HEK293 (cell line): ENCODE measurements around the gene AATK.
A peak's percentile ranks its signal among the peaks of the same experiment; 100 is the strongest.

ENCODE experiments used
- GLIS2 ChIP-seq: fragments of 450-650 bp; formaldehyde crosslinking; IDR thresholded peaks from 2 replicates; pipeline ENCODE4 v1.5.1; 2016; ENCODE audit warnings: missing biosample characterization, missing genetic modification characterization
- MEIS1 ChIP-seq: sonication (generic); formaldehyde crosslinking; IDR thresholded peaks from 2 replicates; pipeline ENCODE4 v1.8.1; 2022; ENCODE audit warnings: missing genetic modification reagents, mild to moderate bottlenecking, borderline replicate concordance
- OVOL3 ChIP-seq: fragments of 450-650 bp; formaldehyde crosslinking; IDR thresholded peaks from 2 replicates; pipeline ENCODE4 v1.5.1; 2016; ENCODE audit warnings: missing biosample characterization, missing genetic modification characterization
- PATZ1 ChIP-seq: fragments of 450-650 bp; formaldehyde crosslinking; IDR thresholded peaks from 2 replicates; pipeline ENCODE4 v1.5.1; 2016; ENCODE audit warnings: missing biosample characterization, missing genetic modification characterization
- SETDB1 ChIP-seq: IDR thresholded peaks from one replicate; pipeline ENCODE4 v1.6.1; 2017; ENCODE audit warnings: mild to moderate bottlenecking, low read length, moderate library complexity, mixed read lengths; ENCODE audit not compliant: insufficient read length
- SP3 ChIP-seq: fragments of 450-650 bp; formaldehyde crosslinking; IDR thresholded peaks from 2 replicates; pipeline ENCODE4 v1.5.1; 2016; ENCODE audit warnings: missing biosample characterization, missing genetic modification characterization
- ZBTB10 ChIP-seq: fragments of 450-650 bp; formaldehyde crosslinking; IDR thresholded peaks from 2 replicates; pipeline ENCODE4 v1.5.1; 2016; ENCODE audit warnings: missing biosample characterization, missing genetic modification characterization
- ZBTB49 ChIP-seq: fragments of 450-650 bp; formaldehyde crosslinking; IDR thresholded peaks from 2 replicates; pipeline ENCODE4 v1.5.1; 2016; ENCODE audit warnings: missing biosample characterization, missing genetic modification characterization, low read depth
- ZBTB8A ChIP-seq: fragments of 450-650 bp; formaldehyde crosslinking; IDR thresholded peaks from 2 replicates; pipeline ENCODE4 v1.5.1; 2016; ENCODE audit warnings: missing biosample characterization, missing genetic modification characterization
- ZNF114 ChIP-seq: fragments of 450-650 bp; formaldehyde crosslinking; IDR thresholded peaks from 2 replicates; pipeline ENCODE4 v1.5.0; 2017; ENCODE audit warnings: missing biosample characterization, missing genetic modification characterization
- ZNF121 ChIP-seq: fragments of 450-650 bp; formaldehyde crosslinking; IDR thresholded peaks from 2 replicates; pipeline ENCODE4 v1.5.1; 2016; ENCODE audit warnings: missing biosample characterization, missing genetic modification characterization
- ZNF266 ChIP-seq: fragments of 450-650 bp; formaldehyde crosslinking; IDR thresholded peaks from 2 replicates; pipeline ENCODE4 v1.5.1; 2016; ENCODE audit warnings: missing biosample characterization, missing genetic modification characterization, low read depth
- ZNF302 ChIP-seq: fragments of 450-650 bp; formaldehyde crosslinking; IDR thresholded peaks from 2 replicates; pipeline ENCODE4 v1.5.1; 2016; ENCODE audit warnings: missing biosample characterization, missing genetic modification characterization, low read depth
- ZNF37A ChIP-seq: fragments of 450-650 bp; IDR thresholded peaks from 2 replicates; pipeline ENCODE4 v1.5.1; 2018; ENCODE audit warnings: missing biosample characterization, missing genetic modification characterization
- ZNF391 ChIP-seq: fragments of 450-650 bp; formaldehyde crosslinking; IDR thresholded peaks from 2 replicates; pipeline ENCODE4 v1.5.1; 2016; ENCODE audit warnings: low read depth, missing biosample characterization, missing genetic modification characterization, borderline replicate concordance
- ZNF404 ChIP-seq: fragments of 450-650 bp; formaldehyde crosslinking; IDR thresholded peaks from 2 replicates; pipeline ENCODE4 v1.5.1; 2017; ENCODE audit warnings: missing biosample characterization, missing genetic modification characterization
- ZNF416 ChIP-seq: fragments of 450-650 bp; formaldehyde crosslinking; IDR thresholded peaks from 2 replicates; pipeline ENCODE4 v1.5.1; 2016; ENCODE audit warnings: missing biosample characterization, missing genetic modification characterization
- ZNF488 ChIP-seq: fragments of 450-650 bp; formaldehyde crosslinking; IDR thresholded peaks from 2 replicates; pipeline ENCODE4 v1.5.1; 2016; ENCODE audit warnings: missing biosample characterization, missing genetic modification characterization
- ZNF521 ChIP-seq: fragments of 450-650 bp; formaldehyde crosslinking; IDR thresholded peaks from 2 replicates; pipeline ENCODE4 v1.5.1; 2017; ENCODE audit warnings: missing biosample characterization, mild to moderate bottlenecking, missing genetic modification characterization
- ZNF596 ChIP-seq: fragments of 450-650 bp; IDR thresholded peaks from 2 replicates; pipeline ENCODE4 v1.5.0; 2018; ENCODE audit warnings: missing biosample characterization, mild to moderate bottlenecking, missing genetic modification characterization, moderate library complexity
- ZNF600 ChIP-seq: fragments of 450-650 bp; formaldehyde crosslinking; IDR thresholded peaks from 2 replicates; pipeline ENCODE4 v1.5.1; 2016; ENCODE audit warnings: missing biosample characterization, missing genetic modification characterization
- ZNF621 ChIP-seq: fragments of 450-650 bp; formaldehyde crosslinking; IDR thresholded peaks from 2 replicates; pipeline ENCODE4 v1.5.1; 2017; ENCODE audit warnings: missing biosample characterization, missing genetic modification characterization
- ZNF626 ChIP-seq: fragments of 450-650 bp; sonication (Bioruptor Pico); formaldehyde crosslinking; IDR thresholded peaks from 2 replicates; pipeline ENCODE4 v1.5.1; 2018; ENCODE audit warnings: missing biosample characterization, missing genetic modification characterization, inconsistent platforms
- ZNF629 ChIP-seq: fragments of 450-650 bp; formaldehyde crosslinking; IDR thresholded peaks from 2 replicates; pipeline ENCODE4 v1.5.1; 2017; ENCODE audit warnings: missing biosample characterization, missing genetic modification characterization
- ZNF645 ChIP-seq: fragments of 450-650 bp; formaldehyde crosslinking; IDR thresholded peaks from 2 replicates; pipeline ENCODE4; 2016; ENCODE audit warnings: missing biosample characterization, missing genetic modification characterization
- ZNF654 ChIP-seq: fragments of 450-650 bp; formaldehyde crosslinking; IDR thresholded peaks from 2 replicates; pipeline ENCODE4 v1.5.1; 2016; ENCODE audit warnings: low read depth, missing biosample characterization, missing genetic modification characterization
- ZNF658 ChIP-seq: fragments of 450-650 bp; formaldehyde crosslinking; IDR thresholded peaks from 2 replicates; pipeline ENCODE4; 2016; ENCODE audit warnings: missing biosample characterization, missing genetic modification characterization
- ZNF660 ChIP-seq: fragments of 450-650 bp; IDR thresholded peaks from 2 replicates; pipeline ENCODE4 v1.5.1; 2018; ENCODE audit warnings: missing biosample characterization, mild to moderate bottlenecking, missing genetic modification characterization
- ZSCAN30 ChIP-seq: fragments of 450-650 bp; IDR thresholded peaks from 2 replicates; pipeline ENCODE4 v1.5.1; 2018; ENCODE audit warnings: missing biosample characterization, mild to moderate bottlenecking, missing genetic modification characterization, moderate library complexity
- ZSCAN5A ChIP-seq: fragments of 450-650 bp; formaldehyde crosslinking; IDR thresholded peaks from 2 replicates; pipeline ENCODE4 v1.5.1; 2016; ENCODE audit warnings: missing biosample characterization, missing genetic modification characterization

The AATK gene

GRCh38 chr17:81142301-81143199, 23.5 kb downstream of the AATK start (continued):
- TF ChIP-seq ZBTB8A (tag by site-specific recombination): no peak
- no peak for TF ChIP-seq ZNF629 (tag by site-specific recombination)
- TF ChIP-seq ZNF37A (tag by site-specific recombination): no peak
- TF ChIP-seq ZNF645: no peak
- TF ChIP-seq ZNF114 (tag by site-specific recombination): no peak
- TF ChIP-seq ZBTB49 (tag by site-specific recombination): no peak
- TF ChIP-seq ZNF391 (tag by site-specific recombination): no peak
- no peak for TF ChIP-seq MEIS1 (CRISPR knock-in tag)
- TF ChIP-seq ZNF121 (tag by site-specific recombination): peak; percentile 89
- no peak for TF ChIP-seq ZNF658
- TF ChIP-seq ZNF596 (tag by site-specific recombination): no peak
- no peak for TF ChIP-seq ZNF621 (tag by site-specific recombination)
- TF ChIP-seq ZNF266 (tag by site-specific recombination): no peak
- peak; percentile 63 for TF ChIP-seq SP3
- peak; percentile 26; the same call in 1 of the 2 replicates for TF ChIP-seq ZSCAN30
- TF ChIP-seq ZNF488 (tag by site-specific recombination): no peak
- TF ChIP-seq ZNF416 (tag by site-specific recombination): no peak
- TF ChIP-seq ZBTB10: no peak
- no peak for TF ChIP-seq ZNF660 (tag by site-specific recombination)
- TF ChIP-seq SETDB1: no peak
- TF ChIP-seq ZNF626 (tag by site-specific recombination): no peak
- TF ChIP-seq OVOL3 (tag by site-specific recombination): no peak
- no peak for TF ChIP-seq ZSCAN5A
- TF ChIP-seq ZNF654 (tag by site-specific recombination): peak; percentile 53
- no peak for TF ChIP-seq ZNF302 (tag by site-specific recombination)
- TF ChIP-seq PATZ1: peak; percentile 74; the same call in 1 of the 2 replicates
- no peak for TF ChIP-seq ZNF600 (tag by site-specific recombination)
- 0 out of 2 replicates have a peak, but pooled peaks have one; percentile 61 for TF ChIP-seq GLIS2 (tag by site-specific recombination)
- TF ChIP-seq ZNF521 (tag by site-specific recombination): no peak
- TF ChIP-seq ZNF404: no peak
